CD14-positive monocyte (primary cell): Measurements from ENCODE around the gene SUCLG2. TPM values are rescaled to one million over a fixed set of nuclear protein-coding genes. Genes with fewer than 3 reads are reported as not detected.

Experiments used
- DNase-seq, 3 donors: peaks; one replicate each; pipeline ENCODE4 v3.0.0-alpha.2; 2011 to 2022
- H2AFZ ChIP-seq: 2 replicates; pipeline ENCODE4 v1.6.0; 2012; ENCODE audit warnings: mild to moderate bottlenecking, low read depth, low read length, inconsistent platforms; ENCODE audit not compliant: insufficient read depth, poor library complexity, severe bottlenecking
- H3K27ac ChIP-seq, 2 donors: 1 replicate in 1 of 2; 2 replicates in 1 of 2; pipeline ENCODE4 v1.5.1; 2012 to 2013; ENCODE audit warnings: low read length in 2 of 2, control low read depth in 1 of 2, inconsistent platforms in 1 of 2, low read depth in 1 of 2, mild to moderate bottlenecking in 1 of 2
- H3K27me3 ChIP-seq, 2 donors: one replicate each; pipeline versions ENCODE4 v1.6.0 to v1.6.1; 2011 to 2013; ENCODE audit warnings: low read length in 2 of 2; ENCODE audit not compliant: control insufficient read depth in 2 of 2, insufficient read depth in 2 of 2
- H3K36me3 ChIP-seq, 2 donors: replicated peaks in 1 of 2; 1 replicate in 1 of 2; 2 replicates in 1 of 2; pipeline versions ENCODE4 v1.5.1 to v1.6.1; 2012 to 2013; ENCODE audit warnings: low read length in 2 of 2, control low read depth in 1 of 2, inconsistent platforms in 1 of 2, mild to moderate bottlenecking in 1 of 2; ENCODE audit not compliant: insufficient read depth in 2 of 2, control insufficient read depth in 1 of 2
- H3K4me1 ChIP-seq, 2 donors: 1 replicate in 1 of 2; 2 replicates in 1 of 2; pipeline versions ENCODE4 v1.5.1 to v1.6.1; 2012 to 2013; ENCODE audit warnings: low read length in 2 of 2, control low read depth in 1 of 2, inconsistent platforms in 1 of 2, mild to moderate bottlenecking in 1 of 2, moderate library complexity in 1 of 2; ENCODE audit not compliant: insufficient read depth in 2 of 2, control insufficient read depth in 1 of 2
- H3K4me2 ChIP-seq: replicated peaks from 2 replicates; pipeline ENCODE3; 2012; ENCODE audit warnings: low read length, moderate library complexity, mild to moderate bottlenecking; ENCODE audit not compliant: poor library complexity, severe bottlenecking; ENCODE audit errors: extremely low read depth
- H3K4me3 ChIP-seq, 3 experiments: fragments of 200-600 bp in 1 of 3; sonication (generic) in 1 of 3; replicated peaks in 1 of 3; 1 replicate in 2 of 3; 2 replicates in 1 of 3; pipeline ENCODE4 v1.5.1; 2011 to 2013; ENCODE audit warnings: low read length in 3 of 3, mild to moderate bottlenecking in 3 of 3, control low read depth in 2 of 3, low read depth in 2 of 3, inconsistent platforms in 1 of 3, moderate library complexity in 1 of 3
- H3K79me2 ChIP-seq: 2 replicates; pipeline ENCODE4 v1.6.0; 2012; ENCODE audit warnings: mild to moderate bottlenecking, control low read depth, inconsistent platforms, low read length, moderate library complexity; ENCODE audit not compliant: insufficient read depth
- H3K9ac ChIP-seq: 2 replicates; pipeline ENCODE4 v1.6.0; 2017; ENCODE audit warnings: low read length, mild to moderate bottlenecking; ENCODE audit not compliant: insufficient read depth, poor library complexity, severe bottlenecking
- H3K9me3 ChIP-seq, 2 donors: replicated peaks in 1 of 2; 1 replicate in 1 of 2; 2 replicates in 1 of 2; pipeline versions ENCODE4 v1.5.1 to v1.6.1; 2012 to 2013; ENCODE audit warnings: low read length in 2 of 2, control low read depth in 1 of 2; ENCODE audit not compliant: control insufficient read depth in 1 of 2, insufficient read depth in 1 of 2
- H4K20me1 ChIP-seq: 2 replicates; pipeline ENCODE4 v1.6.0; 2012; ENCODE audit warnings: mild to moderate bottlenecking, low read length, control low read depth, moderate library complexity; ENCODE audit not compliant: insufficient read depth
- H3K27ac Mint-ChIP-seq, 7 donors: one replicate each; pipeline ENCODE4 v1.8.0; 2020; ENCODE audit warnings: mild to moderate bottlenecking in 7 of 7, mixed read lengths in 7 of 7, moderate library complexity in 6 of 7, inconsistent platforms in 2 of 7
- H3K27me3 Mint-ChIP-seq, 3 donors: one replicate each; pipeline ENCODE4 v1.8.0; 2021 to 2022; ENCODE audit warnings: low read depth in 3 of 3, mild to moderate bottlenecking in 3 of 3, mixed read lengths in 3 of 3, moderate library complexity in 3 of 3, inconsistent platforms in 1 of 3
- H3K36me3 Mint-ChIP-seq, 2 donors: one replicate each; pipeline ENCODE4 v1.8.0; 2020; ENCODE audit warnings: mixed read lengths in 2 of 2, inconsistent platforms in 1 of 2, mild to moderate bottlenecking in 1 of 2
- H3K4me1 Mint-ChIP-seq: one replicate; pipeline ENCODE4 v1.8.0; 2020; ENCODE audit warnings: mild to moderate bottlenecking, mixed read lengths
- H3K4me3 Mint-ChIP-seq, 2 donors: one replicate each; pipeline ENCODE4 v1.8.0; 2020; ENCODE audit warnings: mild to moderate bottlenecking in 2 of 2, mixed read lengths in 2 of 2, moderate library complexity in 1 of 2
- H3K9me3 Mint-ChIP-seq, 7 donors: one replicate each; pipeline ENCODE4 v1.8.0; 2020 to 2022; ENCODE audit warnings: mixed read lengths in 7 of 7, mild to moderate bottlenecking in 6 of 7, moderate library complexity in 6 of 7, inconsistent platforms in 2 of 7
- CTCF ChIP-seq: fragments of 200-600 bp; IDR thresholded peaks from one replicate; pipeline ENCODE4 v1.8.0; 2022; ENCODE audit warnings: antibody characterized with exemption, mild to moderate bottlenecking
- whole genome bisulfite sequencing: methylation state at CpG from one replicate; pipeline ENCODE4 v1.1.5; 2013; ENCODE audit warnings: missing lambda C conversion rate; ENCODE audit not compliant: insufficient coverage; 5-methylcytosine and 5-hydroxymethylcytosine counted together
- intact Hi-C, 2 donors: fragments of 100-400 bp; cut with micrococcal nuclease; formaldehyde crosslinking; loops; one replicate each; pipeline versions ENCODE4 v1.15.0 to v1.15.1; 2023
- polyA plus RNA-seq, 3 donors: library from polyadenylated mRNA; depleted of rRNA in 1 of 3; unstranded in 2 of 3; stranded (reverse) in 1 of 3; fragments of 300-500 nt in 2 of 3; fragments of >200 nt in 1 of 3; fragmentation: Illumina TruSeq in 2 of 3; gene quantifications; 1 replicate in 2 of 3; 2 replicates in 1 of 3; pipeline ENCODE4 v1.2.3, GENCODE V29; 2012 to 2021

SUCLG2 gene
- polyA plus RNA-seq, 3 donors = 10.8 to 37.5 (median 32.9) TPM

DNA sequence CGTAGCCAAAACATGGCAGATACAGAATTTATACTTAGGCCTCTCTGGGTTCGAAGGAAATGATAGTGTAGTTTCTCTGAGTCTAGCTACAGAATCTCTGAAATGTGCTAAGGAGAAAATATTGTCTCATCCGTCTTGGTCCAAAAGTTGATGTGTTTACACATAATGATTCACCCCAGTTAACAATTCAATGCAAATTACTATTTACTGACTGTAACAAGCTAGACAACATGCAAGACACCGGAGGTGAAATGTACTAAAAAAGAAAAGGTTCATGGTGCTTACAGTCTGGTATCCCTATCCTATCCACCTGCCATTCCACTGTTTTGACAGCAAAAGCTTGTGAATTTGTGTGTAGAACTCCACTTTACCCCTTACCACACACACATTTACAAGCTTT lies 146.8 kb downstream of the SUCLG2 start:
- Histone ChIP-seq H3K4me1 (no peaks in the 10 kb centered on the region), H3K36me3 (peaks cover 0 to 49% of the 10 kb centered on the region in 2 donors), H3K79me2 (no peaks in the 10 kb centered on the region), H2AFZ (no peak overlapping the region), H3K9me3 (no peaks in the 10 kb centered on the region), H3K4me3 (no peak overlapping the region), H4K20me1 (no peaks in the 10 kb centered on the region), H3K27me3 (no peaks in the 10 kb centered on the region), H3K9ac (no peak overlapping the region), H3K27ac (no peak overlapping the region), H3K4me2 (no peak overlapping the region)
- Mint-ChIP-seq H3K4me1 (no peaks in the 10 kb centered on the region), H3K9me3 (peaks cover 0 to 2% (median 0%) of the 10 kb centered on the region in 7 donors), H3K27ac (no peak overlapping the region), H3K27me3 (no peaks in the 10 kb centered on the region), H3K36me3 (peaks cover 36 to 45% of the 10 kb centered on the region in 2 donors), H3K4me3 (no peak overlapping the region)
- intact Hi-C loops = no loop called here
- TF ChIP-seq CTCF = no peak
- no peak for DNase-seq
- WGBS = 100% methylated on average over 2 of the region's 4 CpGs

- no peak for DNase-seq
- H3K27me3 Mint-ChIP-seq = no peaks in the 10 kb centered on the region
- Histone ChIP-seq H2AFZ (no peak overlapping the region), H3K36me3 (peaks cover 7 to 20% of the 10 kb centered on the region in 2 donors), H3K4me1 (no peaks in the 10 kb centered on the region), H3K27ac (no peak overlapping the region), H3K9me3 (no peaks in the 10 kb centered on the region), H3K9ac (no peak overlapping the region), H4K20me1 (no peaks in the 10 kb centered on the region), H3K4me3 (no peak overlapping the region), H3K79me2 (no peaks in the 10 kb centered on the region), H3K27me3 (no peaks in the 10 kb centered on the region), H3K4me2 (no peak overlapping the region)
- peaks cover 22 to 35% of the 10 kb centered on the region in 2 donors for H3K36me3 Mint-ChIP-seq
- no peaks in the 10 kb centered on the region for H3K4me1 Mint-ChIP-seq
- no peak overlapping the region for H3K4me3 Mint-ChIP-seq
- intact Hi-C loops = no loop called here
- no peak for TF ChIP-seq CTCF
- H3K27ac Mint-ChIP-seq = no peak overlapping the region
- H3K9me3 Mint-ChIP-seq = peaks cover 0 to 2% (median 0%) of the 10 kb centered on the region in 7 donors
- 100% methylated on average over 1 of the region's 2 CpGs for WGBS
These were observed 153.7 kb downstream of the SUCLG2 start for GRCh38 chr3:67500709-67501108.
